Ovary (tissue), 9 donors: ENCODE data around the gene POLD3. TPM values are rescaled to one million over a fixed set of nuclear protein-coding genes. Genes with fewer than 3 reads are reported as not detected.

Experiments used
- DNase-seq, 5 donors: peaks; one replicate each; pipeline ENCODE4 v3.0.0-alpha.2; 2019 to 2020
- H3K27ac ChIP-seq, 2 donors: fragments of 200-600 bp; one replicate each; pipeline versions ENCODE4 v1.5.1 to v1.8.0; 2019 to 2022
- H3K27me3 ChIP-seq: fragments of 200-600 bp; one replicate; pipeline ENCODE4 v1.8.0; 2022
- H3K36me3 ChIP-seq: fragments of 200-600 bp; sonication (generic); one replicate; pipeline ENCODE4 v1.5.1; 2019
- H3K4me1 ChIP-seq: one replicate; pipeline ENCODE4 v1.8.1; 2013; ENCODE audit warnings: mild to moderate bottlenecking, moderate library complexity; ENCODE audit not compliant: insufficient read depth
- H3K4me3 ChIP-seq: fragments of 200-600 bp; sonication (generic); one replicate; pipeline ENCODE4 v1.5.1; 2017
- H3K9me3 ChIP-seq, 2 donors: fragments of 200-600 bp in 1 of 2; sonication (generic) in 1 of 2; one replicate each; pipeline versions ENCODE4 v1.5.1 to v1.8.1; 2013 to 2019; ENCODE audit warnings: mild to moderate bottlenecking in 1 of 2, moderate library complexity in 1 of 2
- EP300 ChIP-seq: sonication (generic); formaldehyde crosslinking; IDR thresholded peaks from one replicate; pipeline ENCODE4 v1.6.1; 2017; ENCODE audit warnings: antibody characterized with exemption
- POLR2A ChIP-seq: fragments of 450-650 bp; IDR thresholded peaks from one replicate; pipeline ENCODE4 v1.6.1; 2017; ENCODE audit warnings: antibody characterized with exemption, mild to moderate bottlenecking, moderate library complexity
- WGBS, 3 donors: extraction: QIAGEN DNeasy Blood & Tissue Kit in 1 of 3; methylation state at CpG; one replicate each; pipeline versions ENCODE4 v1.1.5 to v1.1.7; 2013 to 2017; 5-methylcytosine and 5-hydroxymethylcytosine counted together
- intact Hi-C, 4 donors: fragments of 100-400 bp; cut with DNase I; formaldehyde crosslinking; loops; one replicate each; pipeline versions ENCODE4 v1.11.0 to v1.15.1; 2022 to 2023
- polyA plus RNA-seq, 2 donors: library from polyadenylated mRNA; stranded (reverse); fragments of 200-250 nt in 1 of 2; fragments of 350-450 nt in 1 of 2; fragmentation: Illumina TruSeq in 1 of 2; extraction: RNeasy Lipid Tissue Mini Kit (QIAGEN cat#74804) in 1 of 2; gene quantifications; one replicate each; pipeline ENCODE4 v1.2.3, GENCODE V29; 2013 to 2014
- total RNA-seq, 7 donors: library from RNA; depleted of rRNA in 2 of 7; stranded (reverse); fragments of >200 nt in 2 of 7; fragmentation: NEBNext Ultra II Directional in 3 of 7; extraction: Animal tissue kit (Norgen Biotek cat#: 25700) in 3 of 7; gene quantifications; one replicate each; pipeline versions ENCODE4 v1.1.0 to v1.2.4, GENCODE V29; 2016 to 2023
- TF ChIP-seq, protein P1 (sequence below), 3 donors: fragments of 450-650 bp in 2 of 3; fragments of 200-600 bp in 1 of 3; IDR thresholded peaks; one replicate each; pipeline versions ENCODE4 v1.5.1 to v1.8.0; 2016 to 2022; ENCODE audit warnings: antibody characterized with exemption in 3 of 3, mild to moderate bottlenecking in 1 of 3
- donor health status: DM: no; HTN: no; CAD: no; lungs with moderate emphysema.
- donor health status: DM: no; HTN: no; CAD: no.
- donor health status: Bipolar disorder and iron deficiency.
- donor health status: DM: yes; HTN: yes; CAD: no.
- donor health status: DM: no; HTN: no; CAD: no.
- donor health status: DM: yes; HTN: yes; CAD: no.

Gene POLD3
- total and polyA plus RNA-seq, 9 donors: 8.2 to 19.0 (median 17.0) TPM

DNA sequence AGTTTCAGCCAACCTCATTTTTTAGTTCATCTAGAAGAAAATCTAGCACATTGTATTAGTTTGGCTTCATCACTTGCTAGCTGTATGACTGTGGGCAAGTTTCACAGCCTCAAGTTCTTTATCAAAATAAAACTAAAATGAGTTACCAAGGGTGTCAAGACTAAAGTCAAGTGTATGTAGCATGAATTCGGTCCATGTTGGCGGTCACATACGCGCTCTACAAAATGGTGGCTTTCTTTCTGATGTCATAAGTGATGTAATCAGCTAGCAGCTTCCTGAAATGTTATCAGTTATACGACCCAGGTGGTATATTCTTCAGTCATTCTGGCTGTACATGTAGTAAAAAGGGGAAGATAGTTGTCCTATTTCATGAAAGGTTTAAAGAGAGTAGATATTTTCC, 50.5 kb downstream of the POLD3 start:
- Histone ChIP-seq H3K27me3 (no peaks in the 10 kb centered on the region), H3K36me3 (no peaks in the 10 kb centered on the region), H3K4me3 (no peak overlapping the region), H3K4me1 (peaks cover 3% of the 10 kb centered on the region), H3K9me3 (no peaks in the 10 kb centered on the region), H3K27ac (no peak overlapping the region)
- WGBS, 3 donors: 95 to 98% (median 95%) methylated on average over 5 of the region's 5 CpGs
- intact Hi-C loops: no loop called here
- DNase-seq: no peak
- TF ChIP-seq EP300 (no peak), POLR2A (no peak)
- TF ChIP-seq, protein P1, sequence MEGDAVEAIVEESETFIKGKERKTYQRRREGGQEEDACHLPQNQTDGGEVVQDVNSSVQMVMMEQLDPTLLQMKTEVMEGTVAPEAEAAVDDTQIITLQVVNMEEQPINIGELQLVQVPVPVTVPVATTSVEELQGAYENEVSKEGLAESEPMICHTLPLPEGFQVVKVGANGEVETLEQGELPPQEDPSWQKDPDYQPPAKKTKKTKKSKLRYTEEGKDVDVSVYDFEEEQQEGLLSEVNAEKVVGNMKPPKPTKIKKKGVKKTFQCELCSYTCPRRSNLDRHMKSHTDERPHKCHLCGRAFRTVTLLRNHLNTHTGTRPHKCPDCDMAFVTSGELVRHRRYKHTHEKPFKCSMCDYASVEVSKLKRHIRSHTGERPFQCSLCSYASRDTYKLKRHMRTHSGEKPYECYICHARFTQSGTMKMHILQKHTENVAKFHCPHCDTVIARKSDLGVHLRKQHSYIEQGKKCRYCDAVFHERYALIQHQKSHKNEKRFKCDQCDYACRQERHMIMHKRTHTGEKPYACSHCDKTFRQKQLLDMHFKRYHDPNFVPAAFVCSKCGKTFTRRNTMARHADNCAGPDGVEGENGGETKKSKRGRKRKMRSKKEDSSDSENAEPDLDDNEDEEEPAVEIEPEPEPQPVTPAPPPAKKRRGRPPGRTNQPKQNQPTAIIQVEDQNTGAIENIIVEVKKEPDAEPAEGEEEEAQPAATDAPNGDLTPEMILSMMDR (IDR thresholded peaks at IDR 0.05): no peak

DNA sequence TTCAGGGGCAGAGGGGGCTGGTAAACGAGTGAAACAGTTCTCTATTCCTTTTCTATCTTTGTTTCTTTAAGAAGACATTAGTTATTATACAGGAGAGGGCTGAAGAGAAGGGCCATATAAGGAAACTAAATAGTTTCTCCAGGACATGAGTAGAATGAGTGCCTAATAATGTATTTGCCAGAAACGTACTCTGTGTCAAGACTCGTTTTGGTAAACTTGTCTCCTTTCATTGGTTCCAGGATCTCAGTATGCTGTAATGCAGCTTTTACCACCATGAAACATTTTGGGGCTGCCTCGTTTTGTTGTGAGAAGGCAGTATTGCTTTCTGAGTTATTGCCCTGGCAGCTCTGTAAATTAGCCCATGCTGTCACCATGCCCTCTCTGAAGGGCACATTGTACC, 51.7 kb downstream of the POLD3 start:
- TF ChIP-seq EP300 (no peak), POLR2A (no peak)
- TF ChIP-seq, protein P1 (IDR thresholded peaks at IDR 0.05): no peak
- Histone ChIP-seq H3K36me3 (no peaks in the 10 kb centered on the region), H3K9me3 (no peaks in the 10 kb centered on the region), H3K27me3 (no peaks in the 10 kb centered on the region), H3K4me1 (peaks cover 3% of the 10 kb centered on the region), H3K27ac (no peak overlapping the region), H3K4me3 (no peak overlapping the region)
- intact Hi-C loops: no loop called here
- WGBS, 3 donors: 36 to 39% (median 36%) methylated on average over 4 of the region's 4 CpGs
- no peak for DNase-seq

DNA sequence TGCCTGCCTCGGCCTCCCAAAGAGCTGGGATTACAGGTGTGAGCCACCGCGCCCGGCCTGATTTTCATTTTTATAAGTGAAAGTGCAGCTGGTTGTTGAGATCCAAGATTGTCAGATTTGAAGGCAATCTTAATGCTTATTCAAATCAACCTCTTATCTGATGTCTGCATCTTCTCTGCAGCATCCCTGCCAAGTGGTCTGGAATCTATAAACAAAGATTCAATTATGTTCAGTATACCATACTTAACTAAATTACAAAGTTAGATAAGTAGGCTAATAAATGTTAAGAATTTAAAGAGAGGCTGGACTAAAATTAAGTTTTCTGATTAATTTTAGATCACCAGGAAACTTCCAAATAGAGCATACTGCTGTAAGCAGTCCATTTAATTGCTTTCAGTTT, 53.8 kb downstream of the POLD3 start:
- H3K4me3 ChIP-seq: no peak overlapping the region
- peaks cover 3% of the 10 kb centered on the region for H3K4me1 ChIP-seq
- no peak for DNase-seq
- H3K9me3 ChIP-seq: no peaks in the 10 kb centered on the region
- no peaks in the 10 kb centered on the region for H3K36me3 ChIP-seq
- 95 to 100% (median 98%) methylated on average over 4 of the region's 4 CpGs for WGBS, 3 donors
- H3K27ac ChIP-seq: no peak overlapping the region
- intact Hi-C loops: no loop called here
- no peaks in the 10 kb centered on the region for H3K27me3 ChIP-seq
- TF ChIP-seq, protein P1 (IDR thresholded peaks at IDR 0.05): no peak
- TF ChIP-seq EP300: no peak
- no peak for TF ChIP-seq POLR2A

DNA sequence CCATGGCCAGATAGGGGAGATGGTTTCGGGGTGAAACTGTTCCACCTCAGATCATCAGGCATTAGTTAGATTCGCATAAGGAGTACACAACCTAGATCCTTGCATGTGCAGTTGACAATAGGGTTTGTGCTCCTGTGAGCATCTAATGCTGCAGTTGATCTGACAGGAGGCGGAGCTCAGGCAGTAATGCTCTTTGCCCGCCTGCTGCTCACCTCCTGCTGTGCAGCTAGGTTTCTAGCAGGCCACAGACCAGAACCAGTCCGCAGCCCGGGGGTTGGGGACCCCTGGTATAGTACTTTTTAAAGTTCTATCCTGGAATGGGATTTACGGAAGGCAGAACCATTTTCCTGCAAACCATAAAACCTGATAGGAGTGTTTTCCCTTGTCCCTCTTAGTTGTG, 54.6 kb downstream of the POLD3 start:
- Histone ChIP-seq H3K27ac (no peak overlapping the region), H3K36me3 (no peaks in the 10 kb centered on the region), H3K9me3 (no peaks in the 10 kb centered on the region), H3K4me3 (no peak overlapping the region), H3K27me3 (no peaks in the 10 kb centered on the region), H3K4me1 (peaks cover 1% of the 10 kb centered on the region)
- intact Hi-C loops: no loop called here
- no peak for DNase-seq
- TF ChIP-seq, protein P1 (IDR thresholded peaks at IDR 0.05): no peak
- TF ChIP-seq EP300 (no peak), POLR2A (no peak)
- 91 to 95% (median 93%) methylated on average over 7 of the region's 7 CpGs for WGBS, 3 donors

DNA sequence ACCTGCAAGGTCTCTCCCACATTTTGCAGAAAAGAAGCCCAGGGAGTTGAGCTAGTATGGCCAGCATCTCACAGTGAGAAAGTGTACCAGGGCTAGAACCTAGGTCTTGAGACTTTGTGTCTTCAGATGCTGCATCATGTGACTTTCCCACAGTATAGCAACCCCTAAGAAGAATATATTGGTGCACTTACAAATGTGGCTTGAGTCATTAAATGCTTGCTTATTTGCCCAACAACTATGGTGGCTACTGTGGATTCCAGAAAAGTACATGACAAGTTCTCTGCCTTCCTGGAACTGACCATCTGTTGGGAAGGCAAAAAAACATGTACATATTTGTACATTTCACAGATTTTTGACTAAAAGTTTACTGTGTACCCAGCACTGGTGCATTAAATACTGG, 55.0 kb downstream of the POLD3 start:
- Histone ChIP-seq H3K9me3 (no peaks in the 10 kb centered on the region), H3K36me3 (no peaks in the 10 kb centered on the region), H3K27me3 (no peaks in the 10 kb centered on the region), H3K27ac (no peak overlapping the region), H3K4me3 (no peak overlapping the region), H3K4me1 (no peaks in the 10 kb centered on the region)
- intact Hi-C loops: no loop called here
- no peak for DNase-seq
- TF ChIP-seq, protein P1 (IDR thresholded peaks at IDR 0.05): no peak
- no peak for TF ChIP-seq EP300
